Measurements from ENCODE around the gene CCDC97. TPM values are rescaled to one million over a fixed set of nuclear protein-coding genes. Genes with fewer than 3 reads are reported as not detected.

The CCDC97 gene
- total RNA-seq: 30.3 TPM
- long read RNA-seq, transcript CCDC97-201 (5 exons, 3,322 nt): major isoform, 6 of 65 reads
- long read RNA-seq, partial matches to known transcripts: 54 of 65 reads
- long read RNA-seq, other reads (novel, unspliced or antisense): 5 of 65 reads

GRCh38 chr19:41310033-41310831 lies at the start of gene CCDC97:
Gene CCDC97 (plus strand): TSS chr19:41310172. CDS start chr19:41310311, 139 bp downstream.
- no peaks in the 10 kb centered on the region for H3K27me3 ChIP-seq (ENCODE audit: low read depth)
- peak within 1 kb of the TSS; percentile 94 for H3K27ac ChIP-seq
- intact Hi-C loops (cut with DNase I): no loop called here
- ATAC-seq (peak; percentile 88 to 90), DNase-seq (peak; percentile 90)
- peaks cover 60% of the 10 kb centered on the region for H3K36me3 ChIP-seq
- peak within 1 kb of the TSS; percentile 76 for H3K4me3 ChIP-seq
- no peaks in the 10 kb centered on the region for H3K9me3 ChIP-seq
- no peak for TF ChIP-seq CTCF (IDR thresholded peaks at IDR 0.05)
- peaks cover 48% of the 10 kb centered on the region for H3K4me1 ChIP-seq

- no peak for ATAC-seq
- Histone ChIP-seq H3K4me1 (peaks cover 22% of the 10 kb centered on the region), H3K9me3 (no peaks in the 10 kb centered on the region), H3K27me3 (ENCODE audit: low read depth) (no peaks in the 10 kb centered on the region), H3K4me3 (peak overlapping the region; percentile 76), H3K36me3 (peaks cover 21% of the 10 kb centered on the region), H3K27ac (peak overlapping the region; percentile 99)
- no peak for TF ChIP-seq CTCF (IDR thresholded peaks at IDR 0.05)
- intact Hi-C loops (cut with DNase I): no loop called here
- no peak for DNase-seq
These were observed 48.3 kb upstream of the CCDC97 start for GRCh38 chr19:41261474-41262190.

GRCh38 chr19:41263042-41263849 lies 46.7 kb upstream of the CCDC97 start:
- peak in 1 of 2 donors; percentile 18 for ATAC-seq
- Histone ChIP-seq H3K9me3 (no peaks in the 10 kb centered on the region), H3K36me3 (peaks cover 18% of the 10 kb centered on the region), H3K27ac (peak overlapping the region; percentile 99), H3K4me3 (peak overlapping the region; percentile 76), H3K27me3 (ENCODE audit: low read depth) (no peaks in the 10 kb centered on the region), H3K4me1 (peaks cover 37% of the 10 kb centered on the region)
- intact Hi-C loops (cut with DNase I): no loop called here
- peak; percentile 73 for DNase-seq
- no peak for TF ChIP-seq CTCF (IDR thresholded peaks at IDR 0.05)

- intact Hi-C loops (cut with DNase I): no loop called here
- DNase-seq (peak; percentile 97), ATAC-seq (peak; percentile 88 to 90)
- Histone ChIP-seq H3K4me1 (peaks cover 37% of the 10 kb centered on the region), H3K4me3 (peak within 1 kb of the TSS; percentile 96), H3K36me3 (peaks cover 21% of the 10 kb centered on the region), H3K27me3 (ENCODE audit: low read depth) (no peaks in the 10 kb centered on the region), H3K9me3 (no peaks in the 10 kb centered on the region), H3K27ac (peak within 1 kb of the TSS; percentile 100)
- TF ChIP-seq CTCF (IDR thresholded peaks at IDR 0.05): peak; percentile 30
These were observed 46.0 kb upstream of the CCDC97 start, which contains the start of gene HNRNPUL1 for GRCh38 chr19:41263850-41264580. Gene HNRNPUL1 (plus strand): TSS chr19:41264372. CDS start chr19:41264504, 132 bp downstream.
